H1 (cell line): Measurements from ENCODE around the gene PRDM10. TPM values are rescaled to one million over a fixed set of nuclear protein-coding genes. Genes with fewer than 3 reads are reported as not detected.

Experiments used
- CTCF ChIA-PET: fragments of 300-600 bp; sonication (Branson Sonifier 250); formaldehyde crosslinking; loops from one replicate; lab custom pipeline; 2021; ENCODE audit not compliant: partially characterized antibody; lab: Charles Lee
- POLR2A ChIA-PET: fragments of 300-600 bp; sonication (Branson Sonifier 250); formaldehyde crosslinking; loops from one replicate; lab custom pipeline; 2021; ENCODE audit warnings: inconsistent platforms; ENCODE audit not compliant: partially characterized antibody; lab: Charles Lee
- DNase-seq, 2 experiments: peaks; one replicate each; pipeline versions ENCODE4 v3.0.0 to v3.0.0-alpha.2; 2010 to 2022; ENCODE audit warnings: low spot score in 2 of 2, low read depth in 1 of 2, mixed read lengths in 1 of 2
- FAIRE-seq: peaks from 2 replicates; lab custom pipeline; 2011; peaks lifted over from hg19 to GRCh38; lab: Jason Lieb, UNC
- H2AFZ ChIP-seq: 2 replicates; pipeline ENCODE4 v1.8.1; 2012; ENCODE audit warnings: low read length, inconsistent platforms
- H2AK5ac ChIP-seq: 2 replicates; pipeline ENCODE4 v1.6.1; 2013; ENCODE audit warnings: low read depth, low read length
- H2BK120ac ChIP-seq: replicated peaks from 2 replicates; pipeline ENCODE3; 2013; ENCODE audit warnings: low read depth, low read length, inconsistent platforms
- H2BK12ac ChIP-seq: 2 replicates; pipeline ENCODE4 v1.6.1; 2013; ENCODE audit warnings: low read depth, low read length
- H2BK15ac ChIP-seq: 2 replicates; pipeline ENCODE4 v1.6.1; 2013; ENCODE audit warnings: low read length
- H2BK20ac ChIP-seq: 2 replicates; pipeline ENCODE4 v1.6.1; 2013; ENCODE audit warnings: low read length
- H2BK5ac ChIP-seq: 2 replicates; pipeline ENCODE4 v1.6.1; 2013; ENCODE audit warnings: low read depth, low read length
- H3K14ac ChIP-seq: 2 replicates; pipeline ENCODE4 v1.6.1; 2013; ENCODE audit warnings: inconsistent platforms; ENCODE audit not compliant: insufficient read length
- H3K18ac ChIP-seq: 2 replicates; pipeline ENCODE4 v1.6.1; 2013; ENCODE audit warnings: low read length; ENCODE audit errors: extremely low read depth
- H3K23ac ChIP-seq: 2 replicates; pipeline ENCODE4 v1.6.1; 2013; ENCODE audit warnings: inconsistent platforms; ENCODE audit not compliant: insufficient read length
- H3K23me2 ChIP-seq: 2 replicates; pipeline ENCODE4 v1.6.1; 2013; ENCODE audit warnings: low read depth, low read length
- H3K27ac ChIP-seq: 2 replicates; pipeline ENCODE4 v1.6.1; 2011; ENCODE audit warnings: low read depth, low read length, inconsistent platforms
- H3K27me3 ChIP-seq, 4 experiments: replicated peaks in 1 of 4; 1 replicate in 1 of 4; 2 replicates in 3 of 4; pipeline versions ENCODE4 v1.6.1 to v1.8.1; 2011 to 2013; ENCODE audit warnings: low read length in 3 of 4, mild to moderate bottlenecking in 3 of 4, inconsistent platforms in 2 of 4, mixed read lengths in 2 of 4, moderate library complexity in 1 of 4; ENCODE audit not compliant: control insufficient read depth in 3 of 4, insufficient read depth in 3 of 4; ENCODE audit errors: extremely low read depth in 1 of 4
- H3K36me3 ChIP-seq, 4 experiments: 2 replicates each; pipeline versions ENCODE4 v1.6.1 to v1.8.1; 2011 to 2013; ENCODE audit warnings: mild to moderate bottlenecking in 4 of 4, low read length in 3 of 4, moderate library complexity in 2 of 4, control low read depth in 1 of 4, inconsistent platforms in 1 of 4; ENCODE audit not compliant: insufficient read depth in 4 of 4, control insufficient read depth in 2 of 4
- H3K4ac ChIP-seq: replicated peaks from 2 replicates; pipeline ENCODE3; 2013; ENCODE audit warnings: low read length, low read depth, mixed read lengths, inconsistent platforms; ENCODE audit not compliant: insufficient read length
- H3K4me1 ChIP-seq, 4 experiments: replicated peaks in 1 of 4; 1 replicate in 1 of 4; 2 replicates in 3 of 4; pipeline versions ENCODE4 v1.6.1 to v1.8.1; 2011 to 2013; ENCODE audit warnings: low read length in 3 of 4, inconsistent platforms in 2 of 4, mixed read lengths in 1 of 4; ENCODE audit not compliant: insufficient read depth in 4 of 4, control insufficient read depth in 3 of 4
- H3K4me2 ChIP-seq, 2 experiments: 2 replicates each; pipeline versions ENCODE4 v1.6.1 to v1.8.1; 2011 to 2013; ENCODE audit warnings: low read depth in 2 of 2, low read length in 2 of 2, control low read depth in 1 of 2, inconsistent platforms in 1 of 2, mild to moderate bottlenecking in 1 of 2; ENCODE audit not compliant: insufficient read depth in 1 of 2
- H3K4me3 ChIP-seq, 4 experiments: fragments of 200-600, 300-600 bp in 1 of 4; sonication (generic), shearing (Covaris generic), sonication (Bioruptor Twin) in 1 of 4; 2 replicates each; pipeline versions ENCODE4 v1.5.1 to v1.8.1; 2011 to 2016; ENCODE audit warnings: low read length in 4 of 4, low read depth in 3 of 4, control low read depth in 2 of 4, inconsistent platforms in 2 of 4, mild to moderate bottlenecking in 2 of 4, mixed read lengths in 1 of 4, moderate library complexity in 1 of 4; ENCODE audit not compliant: insufficient read depth in 2 of 4; ENCODE audit errors: extremely low read depth in 1 of 4
- H3K56ac ChIP-seq: replicated peaks from 2 replicates; pipeline ENCODE3; 2013; ENCODE audit warnings: low read depth, mild to moderate bottlenecking, mixed read lengths, low read length, inconsistent platforms; ENCODE audit not compliant: insufficient read length
- H3K79me1 ChIP-seq: 2 replicates; pipeline ENCODE4 v1.6.1; 2013; ENCODE audit warnings: low read depth, low read length, control low read depth
- H3K79me2 ChIP-seq, 2 experiments: 2 replicates each; pipeline versions ENCODE4 v1.6.1 to v1.8.1; 2012 to 2013; ENCODE audit warnings: low read length in 2 of 2, mild to moderate bottlenecking in 2 of 2, inconsistent platforms in 1 of 2; ENCODE audit not compliant: insufficient read depth in 2 of 2, control insufficient read depth in 1 of 2
- H3K9ac ChIP-seq, 4 experiments: replicated peaks in 1 of 4; 1 replicate in 1 of 4; 2 replicates in 3 of 4; pipeline versions ENCODE4 v1.6.1 to v1.8.1; 2011 to 2013; ENCODE audit warnings: low read depth in 3 of 4, low read length in 3 of 4, control low read depth in 2 of 4, mild to moderate bottlenecking in 2 of 4, moderate library complexity in 2 of 4, inconsistent platforms in 1 of 4; ENCODE audit errors: extremely low read depth in 1 of 4
- H3K9me3 ChIP-seq, 2 experiments: 2 replicates each; pipeline versions ENCODE4 v1.6.1 to v1.8.1; 2012 to 2013; ENCODE audit warnings: mild to moderate bottlenecking in 2 of 2, moderate library complexity in 2 of 2, control low read depth in 1 of 2, inconsistent platforms in 1 of 2, low read depth in 1 of 2, low read length in 1 of 2, mixed read lengths in 1 of 2; ENCODE audit not compliant: insufficient read depth in 2 of 2
- H4K20me1 ChIP-seq, 2 experiments: replicated peaks in 1 of 2; 2 replicates each; pipeline versions ENCODE3 to v1.8.1; 2011 to 2013; ENCODE audit warnings: inconsistent platforms in 2 of 2, low read length in 2 of 2, mild to moderate bottlenecking in 1 of 2; ENCODE audit not compliant: insufficient read depth in 2 of 2, control insufficient read depth in 1 of 2
- H4K5ac ChIP-seq: 2 replicates; pipeline ENCODE4 v1.6.1; 2013; ENCODE audit warnings: low read length, low read depth, mixed read lengths, inconsistent platforms; ENCODE audit not compliant: insufficient read length
- H4K8ac ChIP-seq: 2 replicates; pipeline ENCODE4 v1.8.0; 2013; ENCODE audit warnings: mild to moderate bottlenecking, moderate library complexity, low read length, inconsistent platforms; ENCODE audit not compliant: insufficient read depth; ENCODE audit errors: extremely low read depth
- H4K91ac ChIP-seq: replicated peaks from 2 replicates; pipeline ENCODE3; 2013; ENCODE audit warnings: low read length, mixed read lengths, inconsistent platforms; ENCODE audit not compliant: insufficient read length
- CEBPB ChIP-seq: IDR thresholded peaks from 2 replicates; pipeline ENCODE4 v1.6.1; 2012; ENCODE audit warnings: low read depth, low read length
- KDM4A ChIP-seq: IDR thresholded peaks from one replicate; pipeline ENCODE4 v1.7.1; 2012; ENCODE audit warnings: low read depth, mild to moderate bottlenecking, moderate library complexity, low read length, inconsistent platforms; ENCODE audit not compliant: severe bottlenecking
- PHF8 ChIP-seq: fragments of 200-600 bp; sonication (generic); conservative IDR thresholded peaks from 2 replicates; pipeline ENCODE4 v1.7.1; 2012; ENCODE audit warnings: low read depth, mild to moderate bottlenecking, inconsistent platforms, low read length, moderate library complexity
- POLR2A ChIP-seq, 2 experiments: IDR thresholded peaks; 1 replicate in 1 of 2; 2 replicates in 1 of 2; pipeline ENCODE4 v1.6.1; 2011; ENCODE audit warnings: low read depth in 2 of 2, low read length in 2 of 2, mild to moderate bottlenecking in 2 of 2; ENCODE audit errors: control extremely low read depth in 1 of 2
- POU5F1 ChIP-seq: IDR thresholded peaks from 2 replicates; pipeline ENCODE4 v1.6.1; 2011; ENCODE audit warnings: low read depth, mild to moderate bottlenecking, low read length, moderate library complexity
- RFX5 ChIP-seq: IDR thresholded peaks from 2 replicates; pipeline ENCODE4 v1.6.1; 2011; ENCODE audit warnings: low read depth, low read length, improper control_type of control experiment, borderline replicate concordance
- SAP30 ChIP-seq: fragments of 300-600 bp; sonication (generic); IDR thresholded peaks from 2 replicates; pipeline ENCODE4 v1.7.1; 2012; ENCODE audit warnings: low read length, moderate library complexity, mild to moderate bottlenecking, inconsistent platforms; ENCODE audit not compliant: insufficient read depth, insufficient replicate concordance
- SRF ChIP-seq: IDR thresholded peaks from 2 replicates; pipeline ENCODE4 v1.6.1; 2011; ENCODE audit warnings: mild to moderate bottlenecking, low read depth, low read length, moderate library complexity
- SUZ12 ChIP-seq: fragments of 200-600 bp; sonication (generic); IDR thresholded peaks from 2 replicates; pipeline ENCODE4 v1.6.1; 2012; ENCODE audit warnings: mild to moderate bottlenecking, inconsistent platforms, low read length, moderate library complexity, mixed read lengths
- TAF1 ChIP-seq: IDR thresholded peaks from 2 replicates; pipeline ENCODE4 v1.6.1; 2011; ENCODE audit warnings: mild to moderate bottlenecking, low read depth, low read length
- TBP ChIP-seq: IDR thresholded peaks from 2 replicates; pipeline ENCODE4 v1.6.1; 2011; ENCODE audit warnings: low read depth, low read length, improper control_type of control experiment
- WGBS, 2 experiments: shearing (Covaris generic) in 1 of 2; methylation state at CpG; one replicate each; pipeline versions ENCODE4 v1.1.6 to v1.1.7; 2013 to 2015; ENCODE audit warnings: low lambda C conversion rate in 2 of 2, mixed read lengths in 2 of 2, inconsistent platforms in 1 of 2, low coverage in 1 of 2, missing lambda C conversion rate in 1 of 2; ENCODE audit not compliant: insufficient replicate concordance in 2 of 2, insufficient coverage in 1 of 2, insufficient read length in 1 of 2; ENCODE audit errors: extremely low coverage in 1 of 2, missing lambda C conversion rate in 1 of 2; 5-methylcytosine and 5-hydroxymethylcytosine counted together
- polyA plus RNA-seq, 7 experiments: library from polyadenylated mRNA; depleted of rRNA in 3 of 7; stranded (reverse) in 5 of 7; unstranded in 2 of 7; fragments of >200 nt in 5 of 7; fragments of 200-250 nt in 2 of 7; gene quantifications; 1 replicate in 5 of 7; 2 replicates in 1 of 7; 4 replicates in 1 of 7; pipeline versions ENCODE4 v1.2.1 to v1.2.3, GENCODE V29; 2011 to 2013; ENCODE audit warnings: missing spikeins in 2 of 7, mixed read lengths in 2 of 7
- total RNA-seq: library from RNA; stranded (reverse); fragmentation: NEBNext Ultra II Directional; extraction: Animal tissue kit (Norgen Biotek cat#: 25700); gene quantifications from 2 replicates; pipeline ENCODE4 v1.2.1, GENCODE V29; 2021

The PRDM10 gene
- total and polyA plus RNA-seq, 2 of the 8 experiments (the other 6 are each of a cell fraction or from before 2014, with no cell fraction given) = 15.5 to 19.2 TPM

DNA sequence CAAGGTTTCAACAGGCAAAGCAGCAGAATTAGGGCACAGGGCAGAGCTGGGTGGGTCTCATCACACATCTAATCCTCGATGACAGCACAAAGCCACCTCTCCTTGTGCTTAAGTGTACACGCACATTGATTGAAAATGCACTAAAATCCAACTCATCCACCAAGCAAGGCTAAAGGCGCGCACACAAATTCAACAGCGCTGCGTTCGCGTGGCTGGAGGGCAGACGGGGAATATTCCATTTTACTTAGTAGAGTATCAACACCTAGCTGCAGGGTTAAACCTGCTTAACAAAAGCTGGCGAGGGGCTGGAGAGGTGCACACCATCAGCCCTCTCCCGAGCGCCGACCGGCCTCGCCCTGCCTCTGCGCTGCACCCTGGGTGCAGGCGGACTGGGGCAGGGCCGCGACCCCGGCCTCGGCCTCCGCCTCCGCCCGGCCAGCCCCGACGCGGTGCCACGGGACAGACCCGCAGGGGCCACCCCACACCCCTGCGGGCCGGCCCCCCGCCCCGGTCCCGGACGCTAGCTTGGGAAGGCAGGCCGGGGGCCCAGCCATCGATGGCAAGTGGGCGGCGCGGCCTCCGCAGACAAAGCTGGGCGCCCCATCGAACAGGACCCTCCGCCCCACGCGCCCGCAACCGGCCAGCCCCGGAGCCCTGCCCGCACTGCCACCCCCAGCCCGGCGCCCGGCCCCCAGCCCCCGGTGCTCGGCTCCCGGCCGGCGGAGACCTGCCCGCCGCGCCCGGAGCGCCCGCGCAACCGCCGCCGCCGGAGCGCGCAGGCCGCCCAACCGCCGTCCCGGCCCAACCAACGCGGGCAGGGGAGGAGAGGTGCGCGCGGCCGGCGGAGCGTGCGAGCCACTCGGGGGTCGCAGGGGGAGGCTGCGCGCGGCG is 929 bp downstream of the PRDM10 start:
- H4K91ac ChIP-seq = peak overlapping the region; percentile 62
- ChIA-PET POLR2A (interaction anchor here (0.6 to 5.1 kb wide), 23 partner anchors 8 to 382 kb away, joined by 3 to 48 read pairs (median 4); partner anchors contain the start of gene APLP2), CTCF (interaction anchor here (0.6 to 1.8 kb wide), 4 partner anchors 10 to 130 kb away, joined by 3 to 9 read pairs (median 3); no protein-coding TSS in a partner anchor)
- H2BK120ac ChIP-seq = no peak overlapping the region
- peak overlapping the region; percentile 89 to 96 for H3K4me2 ChIP-seq
- DNase-seq (peak in 1 of 2 experiments; percentile 60), FAIRE-seq (no peak)
- H2BK15ac ChIP-seq = no peak overlapping the region
- H3K18ac ChIP-seq = peak overlapping the region; percentile 67
- peak overlapping the region; percentile 99 to 100 (median 99) for H3K9ac ChIP-seq
- H3K36me3 ChIP-seq = no peaks in the 10 kb centered on the region
- no peak overlapping the region for H2BK20ac ChIP-seq
- peak overlapping the region; percentile 20; the same call in 1 of the 2 replicates for H2BK12ac ChIP-seq
- H3K14ac ChIP-seq = no peak overlapping the region
- H4K8ac ChIP-seq = peak overlapping the region; percentile 99
- 3% methylated on average over 59 of the region's 90 CpGs; no CpG with 5 or more reads in 1 of the 2 experiments for WGBS, 2 experiments
- H3K9me3 ChIP-seq = no peaks in the 10 kb centered on the region
- H3K56ac ChIP-seq = no peak overlapping the region
- H3K4ac ChIP-seq = peak overlapping the region; percentile 7
- peaks cover 0 to 4% of the 10 kb centered on the region in 2 experiments for H4K20me1 ChIP-seq
- peak overlapping the region; percentile 99 for H3K27ac ChIP-seq
- H2AK5ac ChIP-seq = peak overlapping the region; percentile 2; the same call in 1 of the 2 replicates
- no peaks in the 10 kb centered on the region; the same call in 1 of the 2 replicates for H3K79me1 ChIP-seq
- no peak overlapping the region; the same call in 1 of the 2 replicates for H2AFZ ChIP-seq
- peaks cover 0 to 2% (median 0%) of the 10 kb centered on the region in 4 experiments; a peak in 3 of 7 replicates for H3K4me1 ChIP-seq
- peak overlapping the region; percentile 62 to 80 (median 77) for H3K4me3 ChIP-seq
- no peaks in the 10 kb centered on the region for H3K27me3 ChIP-seq
- H2BK5ac ChIP-seq = peak overlapping the region; percentile 99
- peaks cover 4 to 48% of the 10 kb centered on the region in 2 experiments for H3K79me2 ChIP-seq
- H3K23ac ChIP-seq = no peak overlapping the region
- peak overlapping the region; percentile 81 for H4K5ac ChIP-seq
- peaks cover 16% of the 10 kb centered on the region for H3K23me2 ChIP-seq
- TF ChIP-seq TAF1 (peak; percentile 51; the same call in 1 of the 2 replicates), POU5F1 (no peak), SRF (no peak), KDM4A (peak; percentile 51), TBP (peak; percentile 48; the same call in 1 of the 2 replicates), SAP30 (no peak), RFX5 (peak; percentile 33; the same call in 1 of the 2 replicates), PHF8 (peak; percentile 40; the same call in 1 of the 2 replicates), SUZ12 (no peak), CEBPB (no peak), POLR2A (IDR thresholded peaks at IDR 0.05; ENCODE audit: control extremely low read depth in 1 of 2, low read depth in 2 of 2, low read length in 2 of 2) (peak; percentile 37 to 61)
